Esophagus mucosa (tissue), 1 donor: ENCODE data around the gene HMGB3. TPM values are rescaled to one million over a fixed set of nuclear protein-coding genes. Genes with fewer than 3 reads are reported as not detected.
"Not testable (repeated sequence)": the region's sequence is repeated elsewhere in the genome, so short reads cannot be mapped to it uniquely, and the experiment has no call there.

Experiments used
- ATAC-seq: fragments of 200-7000 bp; cut with Tn5 transposase; one replicate; pipeline ENCODE4 v1.9.1; 2020
- total RNA-seq: library from RNA; stranded (reverse); gene quantifications from one replicate; pipeline ENCODE4 v1.2.4, GENCODE V29; 2023
- donor health status: DM: yes; HTN: yes; CAD: no.

Gene HMGB3
- total RNA-seq: 27.3 TPM

- ATAC-seq: peak; percentile 99
These were observed at the start of gene HMGB3 for GRCh38 chrX:150982788-150983520. HMGB3 (plus strand) TSS chrX:150983335; CDS start chrX:150985600, 2,265 bp downstream.

GRCh38 chrX:150933945-150934350 lies 49.2 kb upstream of the HMGB3 start:
- no peak for ATAC-seq

DNA sequence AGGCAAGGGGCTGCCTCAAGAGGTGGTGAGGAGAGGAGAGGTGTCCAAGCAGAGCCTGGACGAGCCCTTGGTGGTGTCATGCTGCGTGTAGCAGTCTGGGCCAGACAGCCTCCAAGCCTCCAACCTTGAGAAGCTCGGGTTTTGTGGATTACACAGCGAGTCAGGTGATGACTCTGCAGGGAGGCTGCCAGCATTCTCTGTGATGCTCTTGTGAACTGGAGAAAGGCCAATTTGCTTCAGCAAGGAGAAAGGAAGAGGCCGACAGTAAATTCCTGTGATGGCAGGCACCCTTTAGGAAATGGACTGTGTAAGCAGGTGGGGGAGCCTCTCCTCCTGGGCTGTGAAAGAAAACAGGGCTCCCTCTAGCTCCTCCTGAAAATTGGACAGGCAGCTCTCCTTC lies 48.7 kb upstream of the HMGB3 start:
- ATAC-seq: no peak

- no peak for ATAC-seq
These were observed 47.7 kb upstream of the HMGB3 start for GRCh38 chrX:150935467-150935866.

DNA sequence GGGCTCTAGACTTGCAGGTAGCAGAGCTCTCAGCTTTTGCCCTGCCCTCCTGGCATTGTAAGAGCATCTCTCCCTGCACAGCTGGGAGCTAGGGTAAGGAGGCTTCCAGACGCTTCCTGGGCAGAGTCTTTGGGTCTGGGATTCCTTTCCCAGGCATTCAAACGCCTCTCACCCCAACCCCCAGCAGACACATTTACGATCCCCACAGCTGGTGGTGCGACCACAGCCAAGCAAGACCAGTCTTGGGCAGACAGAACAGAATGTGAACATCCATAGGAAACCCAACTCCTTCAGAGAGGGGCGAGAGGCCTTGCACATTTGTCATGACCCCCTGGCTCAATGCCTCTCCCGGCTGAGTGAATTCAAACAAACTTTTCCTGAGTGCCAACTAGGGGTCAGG lies 46.6 kb upstream of the HMGB3 start:
- no peak for ATAC-seq

- no peak for ATAC-seq
These were observed 42.2 kb upstream of the HMGB3 start for GRCh38 chrX:150940844-150941495.

- ATAC-seq: no peak
These were observed 41.6 kb upstream of the HMGB3 start for GRCh38 chrX:150941580-150941979.

DNA sequence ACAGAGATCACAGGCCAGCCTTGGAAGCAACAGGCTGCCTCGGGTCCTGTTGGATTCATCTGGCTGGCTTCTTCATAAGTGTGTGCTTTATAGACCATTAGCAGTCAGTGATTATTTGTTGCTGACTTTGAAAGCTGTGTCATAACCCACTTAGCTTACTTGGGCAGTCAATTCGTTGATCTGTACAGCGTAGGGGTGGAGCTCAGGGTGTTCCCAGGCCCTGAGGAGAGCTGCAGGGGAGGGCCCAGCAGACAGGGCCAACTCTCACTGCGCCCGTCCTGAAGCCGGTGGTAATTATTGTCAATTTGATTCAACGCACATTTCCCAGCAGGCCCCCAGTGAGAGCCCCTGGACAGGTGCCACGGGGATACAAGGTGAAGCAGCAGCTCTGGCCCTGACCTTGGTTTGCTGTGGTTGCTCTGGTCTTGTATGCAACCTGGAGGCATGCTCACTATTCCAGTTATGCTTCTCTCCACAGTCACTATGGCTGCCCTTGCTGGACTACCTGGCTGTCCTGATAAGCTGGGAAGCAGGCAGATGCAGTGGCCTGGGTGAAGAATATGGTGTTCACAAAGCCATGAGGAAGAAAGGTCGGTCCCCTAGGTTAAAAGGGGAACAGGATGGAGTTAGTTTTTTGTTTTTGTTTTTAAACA lies 40.1 kb upstream of the HMGB3 start:
- ATAC-seq: no peak

GRCh38 chrX:150944233-150944632 lies 38.9 kb upstream of the HMGB3 start:
- ATAC-seq: no peak

DNA sequence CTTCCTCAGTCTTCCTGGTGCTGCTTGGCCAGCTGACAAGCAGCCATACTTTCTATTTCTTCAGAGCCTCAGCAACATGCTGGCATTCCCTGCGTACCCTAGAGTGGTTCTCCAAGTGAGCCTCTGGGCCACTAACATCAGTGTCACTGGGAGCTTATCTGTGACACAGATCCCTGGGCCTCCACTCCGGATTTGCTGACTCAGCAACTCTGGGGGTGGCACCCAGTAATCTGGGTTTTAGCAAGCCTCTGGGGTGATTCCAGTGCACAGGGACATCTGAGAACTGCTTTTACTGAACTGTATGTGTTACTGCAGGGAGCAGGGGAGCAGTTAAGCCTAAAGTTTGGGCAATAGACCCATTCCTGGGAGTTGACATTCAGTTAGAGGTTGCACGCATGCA lies 28.2 kb upstream of the HMGB3 start:
- ATAC-seq: no peak

GRCh38 chrX:150955590-150955989 lies 27.5 kb upstream of the HMGB3 start:
- ATAC-seq: no peak

GRCh38 chrX:150958177-150958576 lies 25.0 kb upstream of the HMGB3 start:
- no peak for ATAC-seq

- no peak for ATAC-seq
These were observed 23.6 kb upstream of the HMGB3 start for GRCh38 chrX:150959557-150959956.

- ATAC-seq: no peak
These were observed 21.5 kb upstream of the HMGB3 start for GRCh38 chrX:150961631-150962030.

DNA sequence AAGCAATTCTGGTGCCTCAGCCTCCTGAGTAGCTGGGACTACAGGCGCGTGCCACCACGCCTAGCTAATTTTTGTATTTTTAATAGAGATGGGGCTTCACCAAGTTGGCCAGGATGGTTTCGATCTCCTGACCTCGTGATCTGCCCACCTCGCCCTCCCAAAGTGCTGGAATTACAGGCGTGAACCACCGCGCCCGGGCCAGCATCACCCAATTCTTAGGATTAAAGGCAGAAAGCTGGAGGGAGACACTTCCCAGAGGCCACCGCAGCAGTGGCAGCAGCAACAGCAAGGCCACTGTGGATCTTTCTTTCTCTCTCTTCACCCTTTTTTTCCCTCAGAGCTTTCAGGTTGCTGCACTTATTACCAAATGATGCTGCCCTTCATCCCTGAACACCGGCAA lies 18.7 kb upstream of the HMGB3 start:
- not testable (repeated sequence) for ATAC-seq

DNA sequence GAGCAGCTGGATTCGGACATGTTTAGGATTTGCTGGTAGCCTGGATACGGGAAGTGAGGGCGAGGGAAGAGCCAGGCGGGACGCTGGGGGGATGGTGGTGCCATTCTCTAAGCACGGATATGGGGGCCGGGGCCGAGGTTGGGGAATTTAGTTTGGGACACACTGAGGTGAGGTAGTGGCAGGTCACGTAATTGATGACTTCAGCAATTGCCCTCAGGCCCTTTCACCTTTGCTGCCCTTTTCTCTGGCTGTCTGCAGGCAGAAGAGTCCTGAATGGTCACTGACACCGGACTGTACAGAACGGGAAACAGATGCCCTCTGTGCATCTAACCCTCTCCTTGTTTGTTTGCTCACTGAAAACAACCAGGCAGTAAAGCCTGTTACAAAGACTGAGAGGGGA lies 16.9 kb upstream of the HMGB3 start:
- ATAC-seq: no peak

DNA sequence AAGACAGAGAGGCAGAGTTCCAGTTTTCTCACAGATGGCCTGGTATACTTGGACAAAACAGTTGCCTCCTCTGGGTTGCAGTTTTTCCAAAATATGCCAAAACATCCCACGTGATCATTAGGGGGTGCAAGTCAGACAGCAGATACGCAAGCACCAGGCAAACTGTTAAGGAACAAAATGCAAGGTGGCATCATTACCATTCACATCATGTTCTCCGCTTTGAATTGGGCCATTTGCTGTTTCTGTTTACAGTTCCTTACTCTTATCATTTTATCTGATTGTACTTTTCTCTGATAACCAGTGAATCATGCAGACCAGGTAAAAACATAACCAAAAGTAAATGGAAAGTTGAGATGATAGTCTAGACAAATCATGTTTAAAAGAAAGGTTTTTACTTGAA lies 16.4 kb upstream of the HMGB3 start:
- no peak for ATAC-seq

GRCh38 chrX:150967786-150968185 lies 15.3 kb upstream of the HMGB3 start:
- ATAC-seq: no peak

- no peak for ATAC-seq
These were observed 14.0 kb upstream of the HMGB3 start for GRCh38 chrX:150968862-150969720.

- ATAC-seq: no peak
These were observed 10.7 kb upstream of the HMGB3 start for GRCh38 chrX:150972450-150972849.

GRCh38 chrX:150975655-150976390 lies 7.3 kb upstream of the HMGB3 start:
- ATAC-seq: no peak
